B cell (primary cell): Measurements from ENCODE around the gene ATF4. TPM values are rescaled to one million over a fixed set of nuclear protein-coding genes. Genes with fewer than 3 reads are reported as not detected.

Experiments used
- ATAC-seq: fragments of 200-7000 bp; cut with Tn5 transposase; one replicate; pipeline ENCODE4 v1.10.0; 2021; ENCODE audit warnings: low read depth, mild to moderate bottlenecking, moderate number of reproducible peaks, moderate library complexity
- CTCF ChIA-PET: fragments of 350-600 bp; sonication (Branson Sonifier 250); formaldehyde crosslinking; loops from one replicate; lab custom pipeline; 2021; ENCODE audit warnings: antibody characterized with exemption, inconsistent platforms; lab: Charles Lee
- POLR2A ChIA-PET: fragments of 350-600 bp; sonication (Branson Sonifier 250); formaldehyde crosslinking; loops from one replicate; lab custom pipeline; 2021; ENCODE audit warnings: antibody characterized with exemption; lab: Charles Lee
- DNase-seq: peaks from one replicate; pipeline ENCODE4 v3.0.0; 2013
- H2AFZ ChIP-seq: 2 replicates; pipeline ENCODE4 v1.6.1; 2012; ENCODE audit warnings: mild to moderate bottlenecking, low read depth, low read length; ENCODE audit not compliant: insufficient read depth, poor library complexity, severe bottlenecking
- H3K27ac ChIP-seq, 2 donors: 1 replicate in 1 of 2; 2 replicates in 1 of 2; pipeline ENCODE4 v1.5.1; 2012 to 2013; ENCODE audit warnings: low read length in 2 of 2, mild to moderate bottlenecking in 2 of 2, moderate library complexity in 1 of 2
- H3K27me3 ChIP-seq, 4 experiments: fragments of 200-600 bp in 1 of 4; sonication (generic) in 1 of 4; replicated peaks in 1 of 4; 1 replicate in 2 of 4; 2 replicates in 2 of 4; pipeline versions ENCODE4 v1.6.1 to v1.7.0; 2013 to 2016; ENCODE audit warnings: low read length in 3 of 4, mild to moderate bottlenecking in 2 of 4, mixed read lengths in 1 of 4, moderate library complexity in 1 of 4; ENCODE audit not compliant: insufficient read depth in 4 of 4, control insufficient read depth in 3 of 4; ENCODE audit errors: control extremely low read depth in 1 of 4
- H3K36me3 ChIP-seq, 2 experiments: replicated peaks in 1 of 2; 1 replicate in 1 of 2; 2 replicates in 1 of 2; pipeline versions ENCODE4 v1.6.1 to v1.7.1; 2013; ENCODE audit warnings: low read length in 1 of 2; ENCODE audit not compliant: insufficient read depth in 2 of 2, control insufficient read depth in 1 of 2; ENCODE audit errors: control extremely low read depth in 1 of 2, extremely low read depth in 1 of 2
- H3K4me1 ChIP-seq, 2 donors: fragments of 200-600 bp in 1 of 2; sonication (generic) in 1 of 2; 1 replicate in 1 of 2; 2 replicates in 1 of 2; pipeline versions ENCODE4 v1.5.1 to v1.6.1; 2013 to 2017; ENCODE audit warnings: low read length in 2 of 2; ENCODE audit not compliant: control insufficient read depth in 2 of 2, insufficient read depth in 2 of 2
- H3K4me2 ChIP-seq: replicated peaks from 2 replicates; pipeline ENCODE3; 2012; ENCODE audit warnings: mild to moderate bottlenecking, low read depth, low read length; ENCODE audit not compliant: poor library complexity, severe bottlenecking
- H3K4me3 ChIP-seq, 5 experiments: fragments of 200-600 bp in 1 of 5; sonication (generic) in 1 of 5; 1 replicate in 3 of 5; 2 replicates in 2 of 5; pipeline versions ENCODE4 v1.5.1 to v1.7.0; 2011 to 2016; ENCODE audit warnings: low read length in 4 of 5, mild to moderate bottlenecking in 4 of 5, low read depth in 2 of 5, control low read depth in 1 of 5, moderate library complexity in 1 of 5; ENCODE audit not compliant: insufficient read depth in 1 of 5; ENCODE audit errors: control extremely low read depth in 1 of 5, extremely low read depth in 1 of 5
- H3K79me2 ChIP-seq: fragments of 200-600 bp; sonication (generic); one replicate; pipeline ENCODE4 v1.6.0; 2016; ENCODE audit warnings: low read length; ENCODE audit not compliant: control insufficient read depth, insufficient read depth
- H3K9ac ChIP-seq: fragments of 200-600 bp; sonication (generic); 2 replicates; pipeline ENCODE4 v1.6.1; 2017; ENCODE audit warnings: mild to moderate bottlenecking, low read length, moderate library complexity
- H3K9me3 ChIP-seq, 3 donors: one replicate each; pipeline versions ENCODE4 v1.6.1 to v1.7.1; 2013; ENCODE audit warnings: low read length in 2 of 3; ENCODE audit not compliant: control insufficient read depth in 2 of 3, insufficient read depth in 1 of 3; ENCODE audit errors: control extremely low read depth in 1 of 3
- H4K20me1 ChIP-seq: 2 replicates; pipeline ENCODE4 v1.6.0; 2012; ENCODE audit warnings: mild to moderate bottlenecking, low read length; ENCODE audit not compliant: insufficient read depth, control insufficient read depth, poor library complexity, severe bottlenecking
- H3K27ac Mint-ChIP-seq: one replicate; pipeline ENCODE4 v1.8.0; 2021; ENCODE audit warnings: mixed read lengths
- H3K27me3 Mint-ChIP-seq: one replicate; pipeline ENCODE4 v1.8.0; 2021; ENCODE audit warnings: mixed read lengths
- H3K4me1 Mint-ChIP-seq: one replicate; pipeline ENCODE4 v1.8.0; 2021; ENCODE audit warnings: mixed read lengths
- H3K4me3 Mint-ChIP-seq: one replicate; pipeline ENCODE4 v1.8.0; 2021; ENCODE audit warnings: mixed read lengths
- H3K9me3 Mint-ChIP-seq: one replicate; pipeline ENCODE4 v1.8.0; 2022; ENCODE audit warnings: mixed read lengths; ENCODE audit not compliant: insufficient read depth
- EZH2 ChIP-seq: IDR thresholded peaks from 2 replicates; pipeline ENCODE4 v1.6.1; 2012; ENCODE audit warnings: borderline replicate concordance, low read depth, mild to moderate bottlenecking, moderate library complexity, low read length; ENCODE audit not compliant: insufficient read depth, poor library complexity, severe bottlenecking
- WGBS: methylation state at CpG from one replicate; pipeline ENCODE4 v1.1.5; 2013; ENCODE audit warnings: missing lambda C conversion rate; ENCODE audit not compliant: insufficient coverage; 5-methylcytosine and 5-hydroxymethylcytosine counted together
- intact Hi-C: fragments of 100-400 bp; cut with micrococcal nuclease; formaldehyde crosslinking; loops from one replicate; pipeline ENCODE4 v1.10.0; 2022
- polyA plus RNA-seq: library from polyadenylated mRNA; depleted of rRNA; stranded (reverse); fragments of >200 nt; gene quantifications from 2 replicates; pipeline ENCODE4 v1.2.3, GENCODE V29; 2012
- total RNA-seq, 2 donors: library from RNA; stranded (reverse); fragments of 120-200 nt in 1 of 2; gene quantifications; 1 replicate in 1 of 2; 2 replicates in 1 of 2; pipeline versions ENCODE4 v1.2.3 to v1.2.4, GENCODE V29; 2013 to 2022
- TF ChIP-seq, protein P1 (sequence below): fragments of 200-600 bp; IDR thresholded peaks from one replicate; pipeline ENCODE4 v1.8.0; 2022; ENCODE audit warnings: antibody characterized with exemption, mild to moderate bottlenecking

Gene ATF4
- total and polyA plus RNA-seq, 2 donors (not counting 1 experiment from before 2014, with no cell fraction given) = 244 to 678 TPM

- intact Hi-C loops = loop anchor here (1.0 to 2.0 kb wide), 4 partner anchors 17 to 104 kb away; partner anchors contain the start of genes ATF4, RPS19BP1 and TAB1
Measured at GRCh38 chr22:39502789-39503409, 17.5 kb upstream of the ATF4 start.

More at GRCh38 chr22:39502789-39503409, 17.5 kb upstream of the ATF4 start:
- Mint-ChIP-seq H3K4me1 (peaks cover 37% of the 10 kb centered on the region), H3K4me3 (peak overlapping the region; percentile 96), H3K27ac (peak overlapping the region; percentile 83), H3K27me3 (no peaks in the 10 kb centered on the region), H3K9me3 (no peaks in the 10 kb centered on the region)
- ATAC-seq (no peak), DNase-seq (no peak)
- Histone ChIP-seq H3K9me3 (no peaks in the 10 kb centered on the region), H3K79me2 (peaks cover 49% of the 10 kb centered on the region), H3K27ac (peak overlapping the region in 1 of 2 donors; percentile 74), H3K4me2 (peak overlapping the region; percentile 91), H3K4me1 (peaks cover 16 to 25% of the 10 kb centered on the region in 2 donors), H2AFZ (peak overlapping the region; percentile 93), H3K4me3 (peak overlapping the region; percentile 48 to 85 (median 83)), H3K9ac (peak overlapping the region; percentile 82), H4K20me1 (peaks cover 31% of the 10 kb centered on the region), H3K36me3 (peaks cover 0 to 42% of the 10 kb centered on the region in 2 experiments), H3K27me3 (no peaks in the 10 kb centered on the region)
- ChIA-PET POLR2A (interaction anchor here (0.6 to 2.1 kb wide), 5 partner anchors 13 to 549 kb away, joined by 5 to 27 read pairs (median 6); partner anchors contain the start of gene ATF4), CTCF (interaction anchor here (1.0 to 6.0 kb wide), 7 partner anchors 13 to 522 kb away, joined by 3 to 43 read pairs (median 8); partner anchors contain the start of genes ATF4 and TAB1)
- WGBS = 9% methylated on average over 10 of the region's 18 CpGs
- no peak for TF ChIP-seq EZH2
- TF ChIP-seq, protein P1, sequence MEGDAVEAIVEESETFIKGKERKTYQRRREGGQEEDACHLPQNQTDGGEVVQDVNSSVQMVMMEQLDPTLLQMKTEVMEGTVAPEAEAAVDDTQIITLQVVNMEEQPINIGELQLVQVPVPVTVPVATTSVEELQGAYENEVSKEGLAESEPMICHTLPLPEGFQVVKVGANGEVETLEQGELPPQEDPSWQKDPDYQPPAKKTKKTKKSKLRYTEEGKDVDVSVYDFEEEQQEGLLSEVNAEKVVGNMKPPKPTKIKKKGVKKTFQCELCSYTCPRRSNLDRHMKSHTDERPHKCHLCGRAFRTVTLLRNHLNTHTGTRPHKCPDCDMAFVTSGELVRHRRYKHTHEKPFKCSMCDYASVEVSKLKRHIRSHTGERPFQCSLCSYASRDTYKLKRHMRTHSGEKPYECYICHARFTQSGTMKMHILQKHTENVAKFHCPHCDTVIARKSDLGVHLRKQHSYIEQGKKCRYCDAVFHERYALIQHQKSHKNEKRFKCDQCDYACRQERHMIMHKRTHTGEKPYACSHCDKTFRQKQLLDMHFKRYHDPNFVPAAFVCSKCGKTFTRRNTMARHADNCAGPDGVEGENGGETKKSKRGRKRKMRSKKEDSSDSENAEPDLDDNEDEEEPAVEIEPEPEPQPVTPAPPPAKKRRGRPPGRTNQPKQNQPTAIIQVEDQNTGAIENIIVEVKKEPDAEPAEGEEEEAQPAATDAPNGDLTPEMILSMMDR = no peak
